AG04450 (cell line): ENCODE data around the gene STKLD1. TPM values are rescaled to one million over a fixed set of nuclear protein-coding genes. Genes with fewer than 3 reads are reported as not detected.
A peak's percentile ranks its signal among the peaks of the same experiment; 100 is the strongest.

Experiments
- CTCF ChIA-PET: fragments of 300-600, 350-600 bp; formaldehyde crosslinking; extraction: SDS; loops from one replicate; lab custom pipeline; 2022; ENCODE audit warnings: antibody characterized with exemption, inconsistent platforms; lab: Charles Lee
- POLR2A ChIA-PET: fragments of 350-600 bp; formaldehyde crosslinking; extraction: SDS; loops from one replicate; lab custom pipeline; 2021; ENCODE audit warnings: antibody characterized with exemption, inconsistent platforms; lab: Yijun Ruan, JAX
- DNase-seq: peaks from one replicate; pipeline ENCODE4 v3.0.0-alpha.2; 2011; ENCODE audit warnings: low read depth, low spot score
- H3K27ac ChIP-seq: one replicate; pipeline ENCODE4 v1.5.1; 2012; ENCODE audit warnings: low read depth, low read length, control low read depth
- H3K27me3 ChIP-seq: one replicate; pipeline ENCODE4 v1.6.0; 2012; ENCODE audit warnings: low read length; ENCODE audit not compliant: control insufficient read depth, insufficient read depth
- H3K4me3 ChIP-seq: 2 replicates; pipeline ENCODE4 v1.5.1; 2011; ENCODE audit warnings: mild to moderate bottlenecking, low read depth, low read length, control low read depth
- H3K9me3 ChIP-seq: 2 replicates; pipeline ENCODE4 v1.5.1; 2012; ENCODE audit warnings: low read length; ENCODE audit not compliant: control insufficient read depth, insufficient read depth
- CTCF ChIP-seq: IDR thresholded peaks from 2 replicates; pipeline ENCODE4 v1.5.1; 2011; ENCODE audit warnings: low read depth, low read length, control low read depth, inconsistent platforms
- polyA plus RNA-seq: library from polyadenylated mRNA; depleted of rRNA; stranded (reverse); fragments of >200 nt; gene quantifications from 2 replicates; pipeline ENCODE4 v1.2.3, GENCODE V29; 2011

The STKLD1 gene
- polyA plus RNA-seq, 1 experiment: 0.95 TPM

GRCh38 chr9:133436681-133437080 is 60.5 kb downstream of the STKLD1 start:
- Histone ChIP-seq H3K27ac (no peak overlapping the region), H3K27me3 (peaks cover 26% of the 10 kb centered on the region), H3K4me3 (no peak overlapping the region), H3K9me3 (no peaks in the 10 kb centered on the region)
- DNase-seq: no peak
- CTCF ChIA-PET: no interaction called here
- TF ChIP-seq CTCF: no peak
- POLR2A ChIA-PET: no interaction called here

- Histone ChIP-seq H3K4me3 (no peak overlapping the region), H3K27ac (no peak overlapping the region), H3K9me3 (no peaks in the 10 kb centered on the region), H3K27me3 (peaks cover 29% of the 10 kb centered on the region)
- peak; percentile 23; the same call in 1 of the 2 replicates for TF ChIP-seq CTCF
- POLR2A ChIA-PET: no interaction called here
- CTCF ChIA-PET: interaction anchor here (0.7 to 1.1 kb wide), 3 partner anchors 15 to 61 kb away, joined by 3 read pairs; no protein-coding TSS in a partner anchor
- DNase-seq: no peak
Observed at GRCh38 chr9:133437753-133438531, 61.8 kb downstream of the STKLD1 start.

GRCh38 chr9:133439337-133439736 is 63.2 kb downstream of the STKLD1 start:
- CTCF ChIA-PET: interaction anchor here (0.6 kb wide), 1 partner anchor 159 kb away, joined by 3 read pairs; no protein-coding TSS in a partner anchor
- Histone ChIP-seq H3K4me3 (no peak overlapping the region), H3K27ac (no peak overlapping the region), H3K27me3 (peaks cover 34% of the 10 kb centered on the region), H3K9me3 (no peaks in the 10 kb centered on the region; the same call in 1 of the 2 replicates)
- POLR2A ChIA-PET: no interaction called here
- DNase-seq: no peak
- TF ChIP-seq CTCF: no peak

- Histone ChIP-seq H3K9me3 (no peaks in the 10 kb centered on the region; the same call in 1 of the 2 replicates), H3K27me3 (peaks cover 45% of the 10 kb centered on the region), H3K27ac (no peak overlapping the region), H3K4me3 (no peak overlapping the region)
- no peak for DNase-seq
- no peak for TF ChIP-seq CTCF
- ChIA-PET CTCF (no interaction called here), POLR2A (no interaction called here)
Observed at GRCh38 chr9:133440874-133441273, 64.7 kb downstream of the STKLD1 start.

GRCh38 chr9:133441571-133441970 is 65.4 kb downstream of the STKLD1 start:
- no peak for DNase-seq

More at GRCh38 chr9:133441571-133441970, 65.4 kb downstream of the STKLD1 start:
- peaks cover 48% of the 10 kb centered on the region for H3K27me3 ChIP-seq
- TF ChIP-seq CTCF: no peak
- no peak overlapping the region for H3K27ac ChIP-seq
- no peak overlapping the region for H3K4me3 ChIP-seq
- ChIA-PET POLR2A (no interaction called here), CTCF (no interaction called here)
- H3K9me3 ChIP-seq: no peaks in the 10 kb centered on the region; the same call in 1 of the 2 replicates
